ENCODE measurements around the gene FUT2. TPM values are rescaled to one million over a fixed set of nuclear protein-coding genes. Genes with fewer than 3 reads are reported as not detected.

Gene FUT2
- total and polyA plus RNA-seq, 2 experiments from 2014 or later, result 12.4 to 16.9 TPM

- Histone ChIP-seq H3K4me1 (ENCODE audit: insufficient read depth) (peaks cover 27% of the 10 kb centered on the region), H3K9me2 (replicated peaks; ENCODE audit: insufficient read depth) (no peaks in the 10 kb centered on the region), H4K20me1 (ENCODE audit: insufficient read depth, poor library complexity, severe bottlenecking) (no peaks in the 10 kb centered on the region), H2AFZ (peak overlapping the region; percentile 70), H3K4me2 (peak overlapping the region; percentile 85), H3K27ac (peak overlapping the region; percentile 89), H3K27me3 (no peaks in the 10 kb centered on the region), H3K36me3 (replicated peaks; ENCODE audit: insufficient read depth, low read depth) (no peaks in the 10 kb centered on the region), H3K9me3 (ENCODE audit: low read depth) (no peaks in the 10 kb centered on the region), H3K79me2 (peaks cover 16% of the 10 kb centered on the region), H3K4me3 (peak overlapping the region; percentile 39)
- 3% methylated on average over 57 of the region's 67 CpGs for WGBS (ENCODE audit: low lambda C conversion rate, missing lambda C conversion rate)
- peak; percentile 100 for DNase-seq (ENCODE audit: low spot score)
- TF ChIP-seq EZH2 (IDR thresholded peaks at IDR 0.05; ENCODE audit: borderline replicate concordance), result no peak
- TF ChIP-seq EZH2phosphoT487 (IDR thresholded peaks at IDR 0.05; ENCODE audit: low read depth, severe bottlenecking, unreplicated experiment), result no peak
- TF ChIP-seq CTCF (IDR thresholded peaks at IDR 0.05; ENCODE audit: poor library complexity), result no peak
These were observed 18.3 kb downstream of the FUT2 start for GRCh38 chr19:48713864-48714755.

GRCh38 chr19:48714759-48715675 lies 19.2 kb downstream of the FUT2 start:
- H3K4me2 ChIP-seq, result peak overlapping the region; percentile 85
- H3K79me2 ChIP-seq, result peaks cover 16% of the 10 kb centered on the region
- DNase-seq (ENCODE audit: low spot score), result no peak
- H3K9me3 ChIP-seq (ENCODE audit: low read depth), result no peaks in the 10 kb centered on the region
- WGBS (ENCODE audit: low lambda C conversion rate, missing lambda C conversion rate), result 75% methylated on average over 24 of the region's 26 CpGs
- TF ChIP-seq EZH2 (IDR thresholded peaks at IDR 0.05; ENCODE audit: borderline replicate concordance) (no peak), CTCF (IDR thresholded peaks at IDR 0.05; ENCODE audit: poor library complexity) (no peak), EZH2phosphoT487 (IDR thresholded peaks at IDR 0.05; ENCODE audit: low read depth, severe bottlenecking, unreplicated experiment) (no peak)
- no peaks in the 10 kb centered on the region for H3K9me2 ChIP-seq (replicated peaks; ENCODE audit: insufficient read depth)
- H3K27ac ChIP-seq, result peak overlapping the region; percentile 89
- peak overlapping the region; percentile 27 for H2AFZ ChIP-seq
- peak overlapping the region; percentile 17 for H3K4me3 ChIP-seq
- H4K20me1 ChIP-seq (ENCODE audit: insufficient read depth, poor library complexity, severe bottlenecking), result no peaks in the 10 kb centered on the region
- peaks cover 27% of the 10 kb centered on the region for H3K4me1 ChIP-seq (ENCODE audit: insufficient read depth)
- H3K27me3 ChIP-seq, result no peaks in the 10 kb centered on the region
- H3K36me3 ChIP-seq (replicated peaks; ENCODE audit: insufficient read depth, low read depth), result no peaks in the 10 kb centered on the region

- no peaks in the 10 kb centered on the region for H3K27me3 ChIP-seq
- no peak overlapping the region for H3K4me3 ChIP-seq
- H3K4me1 ChIP-seq (ENCODE audit: insufficient read depth), result peaks cover 27% of the 10 kb centered on the region
- peaks cover 16% of the 10 kb centered on the region for H3K79me2 ChIP-seq
- WGBS (ENCODE audit: low lambda C conversion rate, missing lambda C conversion rate), result 86% methylated on average over 15 of the region's 19 CpGs
- TF ChIP-seq EZH2 (IDR thresholded peaks at IDR 0.05; ENCODE audit: borderline replicate concordance) (no peak), CTCF (IDR thresholded peaks at IDR 0.05; ENCODE audit: poor library complexity) (no peak), EZH2phosphoT487 (IDR thresholded peaks at IDR 0.05; ENCODE audit: low read depth, severe bottlenecking, unreplicated experiment) (no peak)
- peak; percentile 25 for DNase-seq (ENCODE audit: low spot score)
- H3K4me2 ChIP-seq, result peak overlapping the region; percentile 85
- H3K36me3 ChIP-seq (replicated peaks; ENCODE audit: insufficient read depth, low read depth), result no peaks in the 10 kb centered on the region
- no peaks in the 10 kb centered on the region for H4K20me1 ChIP-seq (ENCODE audit: insufficient read depth, poor library complexity, severe bottlenecking)
- no peaks in the 10 kb centered on the region for H3K9me2 ChIP-seq (replicated peaks; ENCODE audit: insufficient read depth)
- H3K9me3 ChIP-seq (ENCODE audit: low read depth), result no peaks in the 10 kb centered on the region
- no peak overlapping the region for H2AFZ ChIP-seq
- H3K27ac ChIP-seq, result peak overlapping the region; percentile 89
These were observed 20.0 kb downstream of the FUT2 start for GRCh38 chr19:48715681-48716171.
